Suprapubic skin (tissue), 4 donors: ENCODE measurements around the gene PHACTR2.

Experiments
- CTCF ChIP-seq, 2 donors: fragments of 200-600 bp in 1 of 2; fragments of 450-650 bp in 1 of 2; sonication (generic) in 1 of 2; IDR thresholded peaks; one replicate each; pipeline ENCODE4 v1.5.1; 2016 to 2019; ENCODE audit warnings: antibody characterized with exemption in 2 of 2, mild to moderate bottlenecking in 1 of 2, moderate library complexity in 1 of 2
- POLR2A ChIP-seq, 2 donors: fragments of 450-650 bp; IDR thresholded peaks; one replicate each; pipeline ENCODE4 v1.6.1; 2017; ENCODE audit warnings: antibody characterized with exemption in 2 of 2, mild to moderate bottlenecking in 2 of 2, moderate library complexity in 2 of 2
- POLR2AphosphoS5 ChIP-seq, 3 donors: sonication (generic); formaldehyde crosslinking; IDR thresholded peaks; one replicate each; pipeline ENCODE4 v1.6.1; 2017; ENCODE audit warnings: antibody characterized with exemption in 3 of 3

GRCh38 chr6:143762126-143762525 is 84.4 kb downstream of the PHACTR2 start:
- TF ChIP-seq POLR2AphosphoS5 (IDR thresholded peaks at IDR 0.05) (no peak), CTCF (IDR thresholded peaks at IDR 0.05) (no peak), POLR2A (IDR thresholded peaks at IDR 0.05) (no peak)
